Activated naive CD8-positive, alpha-beta T cell treated with anti-CD3 and anti-CD28 coated beads, Interleukin-2, amount 50 U/mL, for 16 hours (primary cell): ENCODE data around the gene PRR14.
A peak's percentile ranks its signal among the peaks of the same experiment; 100 is the strongest.

Experiments
- DNase-seq: peaks from one replicate; pipeline ENCODE4 v3.0.0-alpha.2; 2020; ENCODE audit warnings: low read depth, low spot score

The PRR14 gene

GRCh38 chr16:30659507-30660423, 9.0 kb downstream of the PRR14 start:
- DNase-seq = no peak

DNA sequence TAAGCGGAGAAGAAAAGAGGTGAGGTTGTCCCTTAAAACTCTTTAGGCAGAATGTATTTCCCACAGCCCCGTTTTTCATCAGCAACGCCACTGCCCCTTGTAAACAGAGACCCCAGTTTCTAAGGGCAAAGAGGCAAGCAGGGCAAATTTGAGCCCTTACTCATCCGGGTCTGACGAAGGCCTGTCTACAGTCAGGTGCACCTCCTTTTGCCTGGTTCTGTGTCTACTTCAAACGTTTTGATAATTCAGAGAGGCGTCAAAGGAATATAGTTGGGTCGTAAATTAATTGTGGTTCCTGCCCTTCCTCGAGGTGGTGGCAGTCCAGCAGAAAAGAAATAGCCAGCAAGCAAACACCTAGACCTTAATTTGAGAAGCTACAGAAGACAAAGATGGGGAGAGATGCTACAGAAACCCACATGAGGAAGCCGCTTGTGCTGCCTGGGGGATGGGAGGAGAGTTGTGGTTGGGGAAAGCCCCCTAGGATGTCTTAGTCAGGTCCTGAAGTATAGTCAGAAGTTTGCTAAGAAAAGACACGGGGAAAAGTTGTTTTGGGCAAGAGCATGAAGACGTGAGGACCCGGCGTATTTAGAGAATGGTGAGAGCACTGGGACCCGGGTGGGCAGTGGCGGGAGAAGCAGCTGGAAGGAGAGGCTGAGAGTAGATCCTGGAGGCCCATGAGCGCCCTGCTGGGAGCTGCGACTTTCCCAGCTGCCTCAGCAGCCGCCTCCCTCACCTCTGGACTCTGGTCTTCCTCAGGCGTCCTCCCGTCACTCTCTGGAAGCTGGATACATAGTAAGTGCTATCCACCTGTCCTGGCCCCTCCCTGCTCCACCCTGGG, 9.9 kb downstream of the PRR14 start:
- DNase-seq = peak; percentile 67

DNA sequence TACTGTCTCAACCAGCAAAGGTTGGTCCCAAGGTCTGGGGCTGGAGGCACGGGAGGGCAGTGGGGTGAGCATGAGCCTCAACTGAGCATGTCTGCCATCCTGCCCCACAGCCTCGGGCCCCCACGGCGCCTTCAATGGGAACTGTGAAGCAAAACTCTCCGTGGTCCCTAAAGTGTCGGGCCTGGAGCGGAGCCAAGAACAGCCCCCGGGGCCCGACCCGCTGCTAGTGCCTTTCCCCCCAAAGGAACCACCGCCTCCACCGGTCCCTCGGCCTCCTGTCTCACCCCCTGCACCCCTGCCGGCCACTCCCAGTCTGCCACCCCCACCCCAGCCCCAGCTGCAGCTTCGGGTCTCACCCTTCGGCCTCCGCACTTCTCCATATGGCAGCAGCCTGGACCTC, 11.7 kb downstream of the PRR14 start:
- no peak for DNase-seq

DNA sequence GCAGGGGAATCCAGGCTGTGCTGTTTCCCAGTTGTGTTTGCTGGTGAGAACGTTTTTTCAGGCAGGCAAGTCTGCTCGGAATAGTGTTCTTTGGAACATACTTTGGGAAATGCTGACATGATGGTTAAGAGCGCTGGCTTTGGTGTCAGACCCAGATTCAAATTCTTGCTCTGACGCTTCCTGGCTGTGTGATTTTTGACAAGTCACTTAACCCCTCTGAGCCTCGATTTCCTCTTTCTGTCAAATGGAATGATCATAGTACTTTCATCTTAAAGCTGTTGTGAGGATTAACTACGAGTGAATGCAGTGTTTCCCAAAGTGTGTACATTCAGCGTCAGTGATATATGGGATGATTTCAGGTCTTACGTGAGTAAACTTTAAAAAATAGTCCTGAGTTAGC, 12.3 kb downstream of the PRR14 start:
- no peak for DNase-seq

DNA sequence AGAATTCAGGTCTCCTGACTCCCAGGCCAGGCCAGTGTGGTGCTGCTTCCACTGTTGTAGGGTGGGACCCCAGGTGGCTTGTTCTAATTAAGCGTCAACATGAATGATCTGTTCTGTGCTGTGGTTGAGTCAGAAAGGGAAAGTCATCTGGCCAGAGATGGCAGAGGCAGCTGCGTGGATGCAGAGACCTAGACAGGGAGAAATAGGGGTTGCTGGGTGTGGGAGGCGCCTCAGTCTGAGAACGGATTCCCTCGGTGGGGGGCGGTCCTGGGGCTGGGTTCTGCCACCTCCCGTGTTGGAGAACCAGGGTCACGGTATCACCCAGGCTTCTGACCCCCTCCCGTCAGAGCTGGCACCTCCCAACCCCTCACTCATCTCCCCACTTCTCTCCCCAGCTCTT, 13.1 kb downstream of the PRR14 start:
- no peak for DNase-seq

DNA sequence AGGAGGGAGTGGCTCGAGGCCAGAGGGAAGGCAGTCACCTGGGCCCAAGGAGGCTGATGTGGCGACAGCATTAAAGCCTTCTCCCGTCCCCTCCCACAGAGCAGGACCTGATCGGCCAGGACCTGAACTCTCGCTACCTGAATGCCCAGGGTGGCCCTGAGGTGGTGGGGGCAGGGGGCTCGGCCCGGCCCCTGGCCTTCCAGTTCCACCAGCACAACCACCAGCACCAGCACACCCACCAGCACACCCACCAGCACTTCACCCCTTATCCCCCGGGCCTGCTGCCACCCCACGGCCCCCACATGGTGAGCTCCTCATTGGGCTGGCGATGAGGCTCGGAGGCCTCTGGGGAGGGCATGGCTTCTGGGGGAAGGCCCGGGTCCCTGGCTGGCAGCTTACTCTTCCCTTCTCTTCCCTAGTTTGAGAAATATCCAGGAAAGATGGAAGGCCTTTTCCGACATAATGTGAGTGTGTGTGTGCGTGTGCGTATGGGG, 13.9 kb downstream of the PRR14 start:
- DNase-seq = no peak

DNA sequence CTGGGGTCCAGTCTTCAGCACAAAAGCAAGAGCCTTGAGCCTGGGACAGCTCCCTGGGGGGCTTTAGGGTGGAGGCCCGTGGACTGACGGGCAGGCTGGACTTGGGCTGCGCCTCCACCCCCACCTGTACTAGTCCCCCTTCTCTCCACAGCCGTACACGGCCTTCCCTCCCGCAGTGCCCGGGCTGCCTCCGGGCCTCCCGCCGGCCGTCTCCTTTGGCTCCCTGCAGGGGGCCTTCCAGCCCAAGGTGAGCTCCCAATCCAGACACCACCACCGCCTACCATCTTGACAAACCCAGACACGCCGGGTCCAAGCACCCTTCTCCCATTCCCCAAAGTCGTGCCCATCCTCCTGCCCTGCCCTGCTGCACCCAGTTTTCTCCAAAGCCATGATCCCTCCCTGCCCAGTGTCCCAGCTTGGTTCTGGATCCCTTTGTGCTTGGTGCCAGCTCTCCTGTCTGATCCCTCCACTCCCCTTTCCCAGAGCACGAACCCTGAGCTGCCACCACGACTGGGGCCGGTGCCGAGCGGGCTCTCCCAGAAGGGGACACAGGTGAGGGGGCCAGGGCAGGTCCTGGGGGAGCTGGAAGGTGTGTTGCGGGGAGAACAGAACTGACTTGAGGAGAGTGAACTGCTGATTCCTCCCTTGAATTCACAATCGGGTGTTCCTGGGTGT, 14.5 kb downstream of the PRR14 start:
- no peak for DNase-seq

DNA sequence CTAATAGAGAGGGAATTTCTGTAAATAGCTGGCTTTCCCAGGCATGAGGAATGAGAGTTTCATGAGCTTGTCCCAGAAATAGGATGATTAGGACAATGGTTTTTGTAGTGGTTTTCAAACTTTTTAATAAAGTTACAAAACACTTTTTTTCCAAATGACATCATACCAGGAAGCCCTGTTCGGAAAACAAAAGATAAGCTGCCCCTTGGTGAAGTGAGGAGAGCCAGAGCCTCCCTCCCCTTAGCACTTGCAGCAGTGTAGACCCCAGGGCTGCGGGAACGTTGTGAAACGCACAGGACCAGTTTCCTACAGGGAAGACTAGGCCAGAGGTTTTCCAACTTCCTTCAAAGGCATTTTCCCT, 15.1 kb downstream of the PRR14 start:
- no peak for DNase-seq

DNA sequence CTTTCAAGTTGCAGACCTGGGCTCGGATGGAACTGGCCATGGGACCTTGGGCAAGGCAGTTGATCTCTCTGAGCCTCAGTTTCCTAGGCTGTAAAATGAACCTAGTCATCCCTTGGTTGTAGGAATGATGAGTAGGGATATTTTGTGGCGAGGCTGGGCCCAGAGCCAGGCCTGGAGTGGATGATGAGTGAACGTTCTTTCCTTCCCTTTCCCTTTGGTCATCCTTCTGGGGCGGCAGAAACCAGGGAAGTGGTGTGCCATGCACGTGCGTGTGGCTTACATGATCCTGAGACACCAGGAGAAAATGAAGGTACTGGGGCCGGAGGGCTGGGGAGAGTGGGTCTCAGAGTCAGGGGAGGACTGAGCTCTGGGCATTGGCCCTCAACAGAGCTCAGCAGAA, 15.9 kb downstream of the PRR14 start:
- DNase-seq = no peak

DNA sequence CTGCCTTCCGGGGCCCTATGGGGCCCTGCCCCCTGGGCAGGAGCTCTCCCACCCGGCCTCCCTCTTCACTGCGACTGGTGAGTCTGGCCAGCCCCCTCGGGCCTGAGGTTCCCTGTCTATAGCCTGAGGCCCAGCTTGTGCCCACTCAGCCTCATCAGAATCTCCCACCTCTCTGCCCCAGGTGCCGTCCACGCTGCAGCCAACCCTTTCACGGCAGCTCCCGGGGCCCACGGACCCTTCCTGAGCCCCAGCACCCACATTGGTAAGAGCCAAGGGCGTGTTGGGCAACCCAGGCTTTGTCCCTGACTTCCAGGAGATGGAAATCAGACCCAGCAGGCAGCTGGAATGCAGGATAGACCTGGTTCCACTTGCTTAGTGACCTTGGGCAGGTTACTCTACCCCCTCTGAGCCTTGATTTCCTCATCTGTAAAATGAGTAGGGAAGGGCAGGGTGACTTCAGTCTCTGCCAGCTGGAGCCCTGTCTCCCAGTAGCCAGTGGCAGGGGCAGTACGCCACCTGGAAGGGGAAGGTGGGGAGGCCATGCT, 16.7 kb downstream of the PRR14 start:
- DNase-seq = no peak

GRCh38 chr16:30668393-30668792, 17.6 kb downstream of the PRR14 start:
- DNase-seq = no peak

GRCh38 chr16:30669026-30669902, 18.5 kb downstream of the PRR14 start:
- no peak for DNase-seq

DNA sequence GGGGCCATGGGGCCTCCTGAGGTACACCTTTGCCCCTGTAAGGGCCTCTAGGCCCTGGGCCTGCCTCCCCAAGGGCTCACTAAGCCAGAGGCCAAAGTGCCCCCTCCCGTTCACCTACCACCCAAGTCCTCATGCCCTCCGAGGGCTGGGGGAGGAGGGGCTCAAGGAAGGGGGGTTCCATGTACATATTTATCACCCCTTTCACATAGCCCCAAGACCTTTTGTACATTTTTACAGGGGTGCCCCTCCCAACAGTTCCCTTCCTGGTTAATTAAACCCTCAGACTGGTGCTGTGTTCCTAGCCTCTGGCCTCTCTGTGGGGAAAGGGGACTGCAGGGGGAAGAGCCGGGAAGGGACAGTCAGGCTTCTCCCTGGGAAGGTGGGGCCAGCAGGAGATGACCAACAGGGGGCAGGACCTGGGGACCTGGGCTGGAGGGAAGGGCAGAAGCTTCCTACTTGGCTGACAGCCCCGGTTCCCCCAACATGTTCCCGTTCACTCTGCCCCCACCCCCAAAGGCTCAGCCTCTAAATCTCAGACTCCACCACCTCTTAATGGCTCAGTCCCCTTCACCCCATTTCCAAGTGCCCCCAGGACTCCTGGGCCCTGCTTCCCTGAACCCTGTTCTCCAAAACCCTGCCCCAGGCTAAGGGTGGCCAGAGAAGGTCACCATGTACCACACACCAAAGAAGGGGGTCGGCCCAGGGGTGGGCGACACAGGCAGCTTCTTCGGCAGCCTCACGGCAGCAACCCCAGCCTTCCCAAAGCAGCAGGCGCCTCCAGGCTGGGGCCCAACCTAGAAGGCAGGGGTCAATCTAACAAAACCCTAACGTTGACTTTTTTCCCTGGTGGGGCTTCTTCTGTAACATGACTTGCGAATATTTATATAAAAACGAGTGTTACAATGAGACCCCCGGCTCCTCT, 19.4 kb downstream of the PRR14 start:
- no peak for DNase-seq

GRCh38 chr16:30675143-30675542, 24.4 kb downstream of the PRR14 start:
- no peak for DNase-seq

DNA sequence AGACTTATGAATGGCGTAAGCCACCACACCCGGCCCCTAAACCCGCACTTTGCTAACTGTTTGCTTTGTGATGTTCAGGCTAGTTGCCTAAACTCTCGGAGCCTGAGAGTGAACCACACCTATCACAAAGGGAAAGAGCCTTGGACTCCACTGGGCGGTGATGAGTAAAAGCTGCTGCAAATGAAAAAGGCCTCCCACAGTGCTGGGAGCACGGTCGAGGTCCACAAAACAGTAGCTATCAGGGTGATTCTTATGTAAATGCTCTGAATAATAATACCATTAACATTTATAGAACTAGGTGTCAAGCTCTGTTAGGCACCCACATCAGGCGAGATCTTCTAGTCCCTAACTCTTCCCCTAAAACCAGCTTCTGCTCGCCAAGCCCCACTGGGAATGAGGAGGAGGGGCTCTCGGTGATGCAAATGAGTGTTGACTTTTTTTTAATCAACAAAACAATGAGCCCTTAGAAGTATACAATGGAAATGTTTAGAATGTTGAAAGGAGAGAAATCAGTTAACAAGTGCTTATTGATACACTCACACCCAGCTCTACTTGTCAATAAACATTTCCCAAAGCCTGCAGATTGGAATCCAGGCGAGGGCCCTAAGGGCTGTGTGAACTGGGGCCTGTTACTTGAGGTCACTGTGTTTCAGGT, 27.3 kb downstream of the PRR14 start:
- no peak for DNase-seq

DNA sequence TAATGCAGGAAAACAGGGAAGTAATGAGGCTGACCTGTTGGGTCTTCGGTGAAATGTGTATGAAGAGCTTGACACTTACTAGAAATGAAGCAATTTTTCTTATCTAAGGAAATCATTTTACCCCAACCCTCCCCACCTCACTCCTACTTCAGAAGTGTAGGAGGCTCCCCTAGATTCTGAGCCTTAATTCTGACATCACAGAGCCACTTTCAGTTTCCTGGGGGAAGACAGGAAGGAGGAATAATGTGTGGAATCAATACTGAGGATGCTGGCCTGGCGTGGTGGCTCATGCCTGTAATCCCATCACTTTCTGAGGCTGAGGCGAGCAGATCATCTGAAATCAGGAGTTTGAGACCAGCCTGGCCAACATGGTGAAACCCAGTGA, 27.8 kb downstream of the PRR14 start:
- DNase-seq = no peak

DNA sequence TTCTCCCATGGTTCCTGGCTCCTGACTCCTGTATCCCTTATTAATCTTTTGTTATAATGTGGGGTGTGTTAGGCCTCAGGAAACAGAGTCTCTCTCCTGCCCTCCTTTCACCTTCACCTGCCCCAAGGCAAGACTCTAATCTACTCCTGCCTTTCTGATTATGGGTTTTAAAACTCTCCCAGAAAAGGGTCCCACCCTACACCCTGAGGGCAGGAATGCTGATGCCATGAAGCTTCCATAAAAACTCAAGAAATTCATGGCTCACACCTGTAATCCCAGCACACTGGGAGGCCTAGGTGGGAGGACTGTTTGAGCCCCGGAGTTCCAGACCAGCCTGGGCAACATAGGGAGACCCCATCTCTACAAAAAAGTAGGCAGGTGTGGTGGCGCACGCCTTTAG, 29.6 kb downstream of the PRR14 start:
- DNase-seq = no peak

DNA sequence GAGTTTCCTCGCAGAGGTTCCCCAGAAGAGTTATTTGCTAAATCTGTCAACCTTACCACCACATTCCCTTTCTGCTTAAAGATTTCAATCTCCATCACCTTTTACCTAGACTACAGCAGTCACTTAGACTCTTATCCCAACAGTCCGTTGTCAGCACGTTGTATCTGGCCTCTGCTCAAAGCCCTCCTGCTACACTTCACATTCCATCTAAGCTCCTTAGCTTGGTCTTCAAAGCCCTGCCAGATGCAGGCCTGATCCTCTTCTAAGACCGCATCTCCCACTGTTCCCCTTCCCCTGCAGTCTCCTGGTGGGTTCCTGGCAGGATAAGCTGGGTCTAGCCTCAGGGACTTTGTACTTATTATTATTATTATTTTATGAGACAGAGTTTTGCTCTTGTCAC, 37.9 kb downstream of the PRR14 start:
- no peak for DNase-seq

DNA sequence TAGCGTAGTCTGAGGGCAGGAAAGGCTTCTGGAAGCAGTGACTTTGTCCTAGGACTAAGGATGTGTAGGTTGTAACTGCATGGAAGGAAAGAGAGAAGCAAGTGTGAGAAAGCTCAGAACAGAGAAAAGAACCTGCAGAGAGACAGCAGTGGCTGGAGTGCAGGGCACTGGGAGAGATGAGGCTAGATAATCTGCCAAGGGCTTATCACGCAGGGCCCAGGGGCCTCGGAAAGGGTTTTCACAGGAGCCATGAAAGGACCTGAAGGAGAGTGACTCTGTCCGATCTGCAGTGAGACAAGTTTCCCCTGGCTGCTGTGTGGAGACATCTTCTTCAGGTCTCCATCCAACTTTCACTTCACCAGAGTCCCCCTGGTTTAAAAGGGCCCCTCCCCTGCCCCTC, 41.1 kb downstream of the PRR14 start:
- DNase-seq = no peak
